ENCODE data around the gene SEMA3F.

GRCh38 chr3:50161320-50161719 is 6.2 kb downstream of the SEMA3F start:
- no peak for TF ChIP-seq EZH2 (IDR thresholded peaks at IDR 0.05; ENCODE audit: low read length, missing control alignments)
- TF ChIP-seq, protein P1, sequence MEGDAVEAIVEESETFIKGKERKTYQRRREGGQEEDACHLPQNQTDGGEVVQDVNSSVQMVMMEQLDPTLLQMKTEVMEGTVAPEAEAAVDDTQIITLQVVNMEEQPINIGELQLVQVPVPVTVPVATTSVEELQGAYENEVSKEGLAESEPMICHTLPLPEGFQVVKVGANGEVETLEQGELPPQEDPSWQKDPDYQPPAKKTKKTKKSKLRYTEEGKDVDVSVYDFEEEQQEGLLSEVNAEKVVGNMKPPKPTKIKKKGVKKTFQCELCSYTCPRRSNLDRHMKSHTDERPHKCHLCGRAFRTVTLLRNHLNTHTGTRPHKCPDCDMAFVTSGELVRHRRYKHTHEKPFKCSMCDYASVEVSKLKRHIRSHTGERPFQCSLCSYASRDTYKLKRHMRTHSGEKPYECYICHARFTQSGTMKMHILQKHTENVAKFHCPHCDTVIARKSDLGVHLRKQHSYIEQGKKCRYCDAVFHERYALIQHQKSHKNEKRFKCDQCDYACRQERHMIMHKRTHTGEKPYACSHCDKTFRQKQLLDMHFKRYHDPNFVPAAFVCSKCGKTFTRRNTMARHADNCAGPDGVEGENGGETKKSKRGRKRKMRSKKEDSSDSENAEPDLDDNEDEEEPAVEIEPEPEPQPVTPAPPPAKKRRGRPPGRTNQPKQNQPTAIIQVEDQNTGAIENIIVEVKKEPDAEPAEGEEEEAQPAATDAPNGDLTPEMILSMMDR (conservative IDR thresholded peaks at IDR 0.05 in 1 of 2, IDR thresholded peaks at IDR 0.05 in 1 of 2; ENCODE audit: low read depth in 1 of 2, low read length in 2 of 2): no peak

Measured in fibroblast of lung (primary cell).